ENCODE results near the gene SGSM1. TPM values are rescaled to one million over a fixed set of nuclear protein-coding genes. Genes with fewer than 3 reads are reported as not detected.

The SGSM1 gene
- total RNA-seq, 1 donor: not detected

GRCh38 chr22:24859587-24859986, 53.6 kb downstream of the SGSM1 start:
- DNase-seq (ENCODE audit: insufficient read length, low spot score, missing footprints): peak; percentile 17
- H3K36me3 ChIP-seq (ENCODE audit: insufficient read depth, low read length): no peaks in the 10 kb centered on the region
- H3K27ac ChIP-seq (ENCODE audit: low read depth, low read length): no peak overlapping the region
- H3K4me1 ChIP-seq (ENCODE audit: insufficient read depth, low read length): no peaks in the 10 kb centered on the region
- H4K20me1 ChIP-seq (ENCODE audit: insufficient read depth, low read length): no peaks in the 10 kb centered on the region
- no peak overlapping the region for H3K4me2 ChIP-seq (ENCODE audit: insufficient read depth, low read length)
- no peaks in the 10 kb centered on the region for H3K27me3 ChIP-seq (ENCODE audit: insufficient read depth, low read length)
- H3K4me3 ChIP-seq (ENCODE audit: insufficient read depth, low read length): no peak overlapping the region
- no peaks in the 10 kb centered on the region for H3K9me3 ChIP-seq (ENCODE audit: low read depth, low read length)
- no peak for TF ChIP-seq CTCF (IDR thresholded peaks at IDR 0.05; ENCODE audit: extremely low read depth, low read depth, low read length)
- H3K79me2 ChIP-seq (ENCODE audit: insufficient read depth, low read length): no peaks in the 10 kb centered on the region
- H2AFZ ChIP-seq (ENCODE audit: low read length): no peak overlapping the region

- no peaks in the 10 kb centered on the region for H3K79me2 ChIP-seq (ENCODE audit: insufficient read depth, low read length)
- no peaks in the 10 kb centered on the region for H4K20me1 ChIP-seq (ENCODE audit: insufficient read depth, low read length)
- no peaks in the 10 kb centered on the region for H3K9me3 ChIP-seq (ENCODE audit: low read depth, low read length)
- H3K27me3 ChIP-seq (ENCODE audit: insufficient read depth, low read length): no peaks in the 10 kb centered on the region
- no peak overlapping the region for H2AFZ ChIP-seq (ENCODE audit: low read length)
- no peak for DNase-seq (ENCODE audit: insufficient read length, low spot score, missing footprints)
- no peaks in the 10 kb centered on the region for H3K36me3 ChIP-seq (ENCODE audit: insufficient read depth, low read length)
- no peak overlapping the region for H3K4me2 ChIP-seq (ENCODE audit: insufficient read depth, low read length)
- no peak overlapping the region for H3K4me3 ChIP-seq (ENCODE audit: insufficient read depth, low read length)
- TF ChIP-seq CTCF (IDR thresholded peaks at IDR 0.05; ENCODE audit: extremely low read depth, low read depth, low read length): no peak
- no peaks in the 10 kb centered on the region for H3K4me1 ChIP-seq (ENCODE audit: insufficient read depth, low read length)
- no peak overlapping the region for H3K27ac ChIP-seq (ENCODE audit: low read depth, low read length)
Observed at GRCh38 chr22:24865508-24865907, 59.5 kb downstream of the SGSM1 start.

- Histone ChIP-seq H3K9me3 (ENCODE audit: low read depth, low read length) (no peaks in the 10 kb centered on the region), H3K27me3 (ENCODE audit: insufficient read depth, low read length) (peaks cover 4% of the 10 kb centered on the region), H2AFZ (ENCODE audit: low read length) (no peak overlapping the region), H3K4me1 (ENCODE audit: insufficient read depth, low read length) (no peaks in the 10 kb centered on the region), H3K36me3 (ENCODE audit: insufficient read depth, low read length) (no peaks in the 10 kb centered on the region), H3K4me3 (ENCODE audit: insufficient read depth, low read length) (no peak overlapping the region), H3K27ac (ENCODE audit: low read depth, low read length) (no peak overlapping the region), H4K20me1 (ENCODE audit: insufficient read depth, low read length) (no peaks in the 10 kb centered on the region), H3K4me2 (ENCODE audit: insufficient read depth, low read length) (no peak overlapping the region), H3K79me2 (ENCODE audit: insufficient read depth, low read length) (no peaks in the 10 kb centered on the region)
- TF ChIP-seq CTCF (IDR thresholded peaks at IDR 0.05; ENCODE audit: extremely low read depth, low read depth, low read length): no peak
- DNase-seq (ENCODE audit: insufficient read length, low spot score, missing footprints): no peak
Observed at GRCh38 chr22:24867323-24868022, 61.5 kb downstream of the SGSM1 start.

- no peak overlapping the region for H3K27ac ChIP-seq (ENCODE audit: low read depth, low read length)
- no peaks in the 10 kb centered on the region for H3K36me3 ChIP-seq (ENCODE audit: insufficient read depth, low read length)
- no peaks in the 10 kb centered on the region for H4K20me1 ChIP-seq (ENCODE audit: insufficient read depth, low read length)
- H3K9me3 ChIP-seq (ENCODE audit: low read depth, low read length): no peaks in the 10 kb centered on the region
- H3K4me2 ChIP-seq (ENCODE audit: insufficient read depth, low read length): no peak overlapping the region
- TF ChIP-seq CTCF (IDR thresholded peaks at IDR 0.05; ENCODE audit: extremely low read depth, low read depth, low read length): no peak
- H3K27me3 ChIP-seq (ENCODE audit: insufficient read depth, low read length): peaks cover 4% of the 10 kb centered on the region
- no peak overlapping the region for H2AFZ ChIP-seq (ENCODE audit: low read length)
- no peak for DNase-seq (ENCODE audit: insufficient read length, low spot score, missing footprints)
- no peak overlapping the region for H3K4me3 ChIP-seq (ENCODE audit: insufficient read depth, low read length)
- no peaks in the 10 kb centered on the region for H3K79me2 ChIP-seq (ENCODE audit: insufficient read depth, low read length)
- H3K4me1 ChIP-seq (ENCODE audit: insufficient read depth, low read length): no peaks in the 10 kb centered on the region
Observed at GRCh38 chr22:24868979-24869378, 63.0 kb downstream of the SGSM1 start.
